Endothelial cell of umbilical vein (primary cell): ENCODE results near the gene METTL25. TPM values are rescaled to one million over a fixed set of nuclear protein-coding genes. Genes with fewer than 3 reads are reported as not detected.

Experiments
- BruUV-seq: library from RNA; stranded (reverse); fragments of 400-500 nt; replicated peaks from 2 replicates; lab custom pipeline; 2021; lab: Mats Ljungman, UMichigan
- CTCF ChIA-PET: fragments of 300-600, 350-600 bp; sonication (Branson Sonifier 250); formaldehyde crosslinking; loops from one replicate; lab custom pipeline; 2021; ENCODE audit warnings: antibody characterized with exemption, inconsistent platforms; lab: Charles Lee
- POLR2A ChIA-PET: fragments of 300-600, 350-600 bp; sonication (Branson Sonifier 250); formaldehyde crosslinking; loops from one replicate; lab custom pipeline; 2021; ENCODE audit warnings: antibody characterized with exemption, inconsistent platforms; lab: Charles Lee
- DNase-seq: peaks from one replicate; pipeline ENCODE4 v3.0.0-alpha.2; 2011; ENCODE audit warnings: low read depth, low spot score
- FAIRE-seq: peaks from 2 replicates; lab custom pipeline; 2011; peaks lifted over from hg19 to GRCh38; lab: Jason Lieb, UNC
- H2AFZ ChIP-seq: 2 replicates; pipeline ENCODE4 v1.6.0; 2012; ENCODE audit warnings: low read depth, low read length, control low read depth, inconsistent platforms
- H3K27ac ChIP-seq: 2 replicates; pipeline ENCODE4 v1.5.1; 2011; ENCODE audit warnings: low read depth, mild to moderate bottlenecking, control low read depth, low read length, moderate library complexity; ENCODE audit not compliant: insufficient read depth
- H3K27me3 ChIP-seq, 2 experiments: 2 replicates each; pipeline versions ENCODE4 v1.6.0 to v1.6.1; 2011; ENCODE audit warnings: low read length in 2 of 2, mixed read lengths in 1 of 2; ENCODE audit not compliant: control insufficient read depth in 2 of 2, insufficient read depth in 2 of 2
- H3K36me3 ChIP-seq, 2 experiments: 2 replicates in 1 of 2; 3 replicates in 1 of 2; pipeline ENCODE4 v1.5.1; 2011; ENCODE audit warnings: low read length in 2 of 2, mild to moderate bottlenecking in 1 of 2, moderate library complexity in 1 of 2; ENCODE audit not compliant: control insufficient read depth in 2 of 2, insufficient read depth in 2 of 2; ENCODE audit errors: extremely low read depth in 1 of 2
- H3K4me1 ChIP-seq: 3 replicates; pipeline ENCODE4 v1.5.1; 2011; ENCODE audit warnings: mild to moderate bottlenecking, low read length; ENCODE audit not compliant: control insufficient read depth, insufficient read depth; ENCODE audit errors: extremely low read depth
- H3K4me2 ChIP-seq: 2 replicates; pipeline ENCODE4 v1.6.1; 2011; ENCODE audit warnings: low read length, control low read depth, mixed read lengths; ENCODE audit not compliant: insufficient read depth
- H3K4me3 ChIP-seq, 3 experiments: fragments of 200-600 bp in 1 of 3; sonication (generic), shearing (Covaris generic) in 1 of 3; replicated peaks in 1 of 3; 2 replicates each; pipeline ENCODE4 v1.5.1; 2011 to 2016; ENCODE audit warnings: control low read depth in 3 of 3, low read length in 3 of 3, mild to moderate bottlenecking in 2 of 3, inconsistent platforms in 1 of 3, low read depth in 1 of 3, moderate library complexity in 1 of 3; ENCODE audit not compliant: insufficient read depth in 1 of 3
- H3K79me2 ChIP-seq: 2 replicates; pipeline ENCODE4 v1.6.0; 2012; ENCODE audit warnings: low read length, inconsistent platforms; ENCODE audit not compliant: control insufficient read depth, insufficient read depth
- H3K9ac ChIP-seq: replicated peaks from 2 replicates; pipeline ENCODE3; 2011; ENCODE audit warnings: low read length, control low read depth; ENCODE audit not compliant: insufficient read depth; ENCODE audit errors: extremely low read depth
- H3K9me1 ChIP-seq: replicated peaks from 3 replicates; pipeline ENCODE4 v1.6.0; 2011; ENCODE audit warnings: mild to moderate bottlenecking, low read length; ENCODE audit not compliant: control insufficient read depth, insufficient read depth; ENCODE audit errors: extremely low read depth
- H3K9me3 ChIP-seq: replicated peaks from 2 replicates; pipeline ENCODE4 v1.5.1; 2012; ENCODE audit warnings: low read length, inconsistent platforms; ENCODE audit not compliant: control insufficient read depth, insufficient read depth
- H4K20me1 ChIP-seq: replicated peaks from 2 replicates; pipeline ENCODE3; 2011; ENCODE audit warnings: mild to moderate bottlenecking, low read length; ENCODE audit not compliant: control insufficient read depth, insufficient read depth; ENCODE audit errors: extremely low read depth
- CTCF ChIP-seq, 2 donors: IDR thresholded peaks; 1 replicate in 1 of 2; 2 replicates in 1 of 2; pipeline ENCODE4 v1.5.1; 2011; ENCODE audit warnings: low read length in 2 of 2, mild to moderate bottlenecking in 2 of 2, moderate library complexity in 2 of 2, control low read depth in 1 of 2, inconsistent platforms in 1 of 2, low read depth in 1 of 2; ENCODE audit not compliant: insufficient read depth in 1 of 2; ENCODE audit errors: extremely low read depth in 1 of 2
- EZH2 ChIP-seq: IDR thresholded peaks from 2 replicates; pipeline ENCODE4 v1.6.1; 2012; ENCODE audit warnings: borderline replicate concordance, low read depth, mild to moderate bottlenecking, moderate library complexity, low read length, inconsistent platforms; ENCODE audit not compliant: severe bottlenecking
- FOS ChIP-seq: IDR thresholded peaks from 2 replicates; pipeline ENCODE4 v1.6.1; 2011; ENCODE audit warnings: mild to moderate bottlenecking, low read length, moderate library complexity, borderline replicate concordance; ENCODE audit not compliant: insufficient read depth
- GATA2 ChIP-seq: IDR thresholded peaks from 2 replicates; pipeline ENCODE4 v1.7.0; 2011; ENCODE audit warnings: low read depth, mild to moderate bottlenecking, moderate library complexity, mixed read lengths, low read length; ENCODE audit not compliant: insufficient read length, insufficient read depth
- JUN ChIP-seq: IDR thresholded peaks from 2 replicates; pipeline ENCODE4 v1.6.1; 2011; ENCODE audit warnings: borderline replicate concordance, low read depth; ENCODE audit not compliant: insufficient read length, insufficient read depth
- MYC ChIP-seq: IDR thresholded peaks from one replicate; pipeline ENCODE4 v1.6.1; 2011; ENCODE audit warnings: mild to moderate bottlenecking, low read depth, low read length
- POLR2A ChIP-seq: IDR thresholded peaks from 2 replicates; pipeline ENCODE4 v1.6.1; 2012; ENCODE audit warnings: low read depth, mild to moderate bottlenecking, control low read depth, low read length
- POLR2AphosphoS5 ChIP-seq: IDR thresholded peaks from 2 replicates; pipeline ENCODE4 v1.6.1; 2012; ENCODE audit warnings: low read depth, mild to moderate bottlenecking, control low read depth, low read length, moderate library complexity; ENCODE audit not compliant: insufficient read depth
- dilution Hi-C: fragments of 300-500 bp; cut with MboI; formaldehyde crosslinking; loops from one replicate; pipeline ENCODE4 v1.15.0; 2019; ENCODE audit warnings: low sequenced_read_pairs; ENCODE audit not compliant: extremely low pct_ligation_motif_present
- intact Hi-C: fragments of 100-400 bp; cut with micrococcal nuclease; formaldehyde crosslinking; loops from one replicate; pipeline ENCODE4 v1.10.0; 2022
- polyA plus RNA-seq, 4 experiments: library from polyadenylated mRNA; depleted of rRNA in 3 of 4; stranded (reverse) in 3 of 4; unstranded in 1 of 4; fragments of >200 nt; gene quantifications; 2 replicates each; pipeline versions ENCODE4 v1.2.1 to v1.2.3, GENCODE V29; 2011 to 2012; ENCODE audit warnings: missing spikeins in 1 of 4
- total RNA-seq: library from RNA; stranded (reverse); gene quantifications from 2 replicates; pipeline ENCODE4 v1.2.3, GENCODE V29; 2021
- TF ChIP-seq, protein P1 (sequence below): IDR thresholded peaks from 2 replicates; pipeline ENCODE4 v1.6.1; 2011; ENCODE audit not compliant: insufficient read depth, insufficient read length

The METTL25 gene
- total and polyA plus RNA-seq, 2 donors (not counting 3 experiments of a cell fraction or from before 2014, with no cell fraction given), result 6.5 to 8.5 TPM

DNA sequence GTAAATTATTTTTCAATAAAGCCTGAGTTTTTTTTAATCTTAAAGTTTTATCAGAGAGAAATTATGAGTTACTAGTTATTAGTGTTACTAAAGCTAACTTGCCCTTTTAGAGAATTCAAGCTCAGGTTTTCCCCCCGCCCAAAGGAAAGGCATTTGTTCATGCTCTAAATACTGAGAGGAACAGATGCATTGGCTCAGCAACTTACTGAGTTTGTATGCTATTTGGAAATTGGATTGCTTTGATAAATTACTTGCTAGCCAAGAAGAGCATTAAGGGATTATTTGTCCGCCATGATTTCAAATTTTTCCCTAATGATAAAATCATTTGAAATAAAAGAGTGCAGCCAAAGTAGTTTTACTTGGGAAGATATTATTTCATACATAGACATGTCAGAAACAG lies 149.4 kb downstream of the METTL25 start:
- no peak overlapping the region for H3K4me2 ChIP-seq
- no peak for DNase-seq
- no peaks in the 10 kb centered on the region for H3K79me2 ChIP-seq
- no peaks in the 10 kb centered on the region for H3K27me3 ChIP-seq
- CTCF ChIA-PET, result no interaction called here
- H3K36me3 ChIP-seq, result no peaks in the 10 kb centered on the region
- no peak overlapping the region for H3K27ac ChIP-seq
- no peaks in the 10 kb centered on the region for H3K9me1 ChIP-seq
- no peaks in the 10 kb centered on the region for H4K20me1 ChIP-seq
- no peak overlapping the region for H2AFZ ChIP-seq
- H3K4me3 ChIP-seq, result no peak overlapping the region
- intact Hi-C loops (no loop called here), dilution Hi-C loops (no loop called here)
- no peak for FAIRE-seq
- peaks cover 11% of the 10 kb centered on the region for H3K4me1 ChIP-seq
- no peaks in the 10 kb centered on the region for H3K9me3 ChIP-seq
- POLR2A ChIA-PET, result no interaction called here
- no peak overlapping the region for H3K9ac ChIP-seq
- BruUV-seq, result no TSS peak
- TF ChIP-seq FOS, result no peak
- no peak for TF ChIP-seq POLR2A
- TF ChIP-seq POLR2AphosphoS5, result no peak

- no peaks in the 10 kb centered on the region for H4K20me1 ChIP-seq
- H3K36me3 ChIP-seq, result no peaks in the 10 kb centered on the region
- FAIRE-seq (no peak), DNase-seq (peak; percentile 51)
- dilution Hi-C loops (no loop called here), intact Hi-C loops (no loop called here)
- H3K9me3 ChIP-seq, result no peaks in the 10 kb centered on the region
- no peaks in the 10 kb centered on the region for H3K9me1 ChIP-seq
- H3K9ac ChIP-seq, result no peak overlapping the region
- no peak overlapping the region for H3K4me3 ChIP-seq
- no peak overlapping the region for H3K27ac ChIP-seq
- H3K4me2 ChIP-seq, result no peak overlapping the region
- H3K27me3 ChIP-seq, result no peaks in the 10 kb centered on the region
- H2AFZ ChIP-seq, result no peak overlapping the region
- no peaks in the 10 kb centered on the region for H3K4me1 ChIP-seq
- BruUV-seq, result no TSS peak
- POLR2A ChIA-PET, result no interaction called here
- H3K79me2 ChIP-seq, result no peaks in the 10 kb centered on the region
- CTCF ChIA-PET, result interaction anchor here (1.7 kb wide), 1 partner anchor 9 kb away, joined by 6 read pairs; no protein-coding TSS in a partner anchor
- TF ChIP-seq MYC, result no peak
- no peak for TF ChIP-seq FOS
- no peak for TF ChIP-seq JUN
- TF ChIP-seq, protein P1, sequence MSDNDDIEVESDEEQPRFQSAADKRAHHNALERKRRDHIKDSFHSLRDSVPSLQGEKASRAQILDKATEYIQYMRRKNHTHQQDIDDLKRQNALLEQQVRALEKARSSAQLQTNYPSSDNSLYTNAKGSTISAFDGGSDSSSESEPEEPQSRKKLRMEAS, result no peak
- no peak for TF ChIP-seq POLR2A
- no peak for TF ChIP-seq GATA2
- no peak for TF ChIP-seq POLR2AphosphoS5
- TF ChIP-seq CTCF (IDR thresholded peaks at IDR 0.05; ENCODE audit: extremely low read depth in 1 of 2, insufficient read depth in 1 of 2, low read depth in 1 of 2, low read length in 2 of 2), result no peak
- no peak for TF ChIP-seq EZH2
These were observed 152.1 kb downstream of the METTL25 start for GRCh38 chr12:82510386-82510785.
